ENCODE measurements around the gene DMRTA2.
A peak's percentile ranks its signal among the peaks of the same experiment; 100 is the strongest.

DMRTA2 gene

DNA sequence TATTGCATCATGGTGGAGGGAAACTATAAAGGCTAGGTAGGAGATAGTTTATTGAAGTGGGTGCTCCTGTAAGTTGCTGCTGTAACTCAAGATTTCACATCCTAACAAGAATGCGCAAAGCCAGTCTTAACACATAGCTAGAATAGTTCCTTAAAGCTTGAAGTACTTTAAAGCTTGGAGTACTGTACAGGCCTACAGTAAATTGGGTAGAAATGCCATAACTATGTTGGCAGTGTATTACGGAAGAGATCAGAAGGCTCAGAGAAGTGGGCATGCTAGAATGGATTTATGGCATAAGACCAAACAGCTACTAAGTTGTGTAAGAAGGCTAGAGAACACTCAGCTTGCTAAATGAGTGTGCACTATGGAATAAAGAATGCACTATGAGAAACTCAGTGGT lies 44.5 kb downstream of the DMRTA2 start:
- in situ Hi-C loops (cut with HindIII; ENCODE audit: low pct_ligation_motif_present, low sequenced_read_pairs), result no loop called here
- DNase-seq, result no peak
- TF ChIP-seq, protein P1, sequence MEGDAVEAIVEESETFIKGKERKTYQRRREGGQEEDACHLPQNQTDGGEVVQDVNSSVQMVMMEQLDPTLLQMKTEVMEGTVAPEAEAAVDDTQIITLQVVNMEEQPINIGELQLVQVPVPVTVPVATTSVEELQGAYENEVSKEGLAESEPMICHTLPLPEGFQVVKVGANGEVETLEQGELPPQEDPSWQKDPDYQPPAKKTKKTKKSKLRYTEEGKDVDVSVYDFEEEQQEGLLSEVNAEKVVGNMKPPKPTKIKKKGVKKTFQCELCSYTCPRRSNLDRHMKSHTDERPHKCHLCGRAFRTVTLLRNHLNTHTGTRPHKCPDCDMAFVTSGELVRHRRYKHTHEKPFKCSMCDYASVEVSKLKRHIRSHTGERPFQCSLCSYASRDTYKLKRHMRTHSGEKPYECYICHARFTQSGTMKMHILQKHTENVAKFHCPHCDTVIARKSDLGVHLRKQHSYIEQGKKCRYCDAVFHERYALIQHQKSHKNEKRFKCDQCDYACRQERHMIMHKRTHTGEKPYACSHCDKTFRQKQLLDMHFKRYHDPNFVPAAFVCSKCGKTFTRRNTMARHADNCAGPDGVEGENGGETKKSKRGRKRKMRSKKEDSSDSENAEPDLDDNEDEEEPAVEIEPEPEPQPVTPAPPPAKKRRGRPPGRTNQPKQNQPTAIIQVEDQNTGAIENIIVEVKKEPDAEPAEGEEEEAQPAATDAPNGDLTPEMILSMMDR (IDR thresholded peaks at IDR 0.05; ENCODE audit: low read depth, low read length, missing control alignments), result no peak

DNA sequence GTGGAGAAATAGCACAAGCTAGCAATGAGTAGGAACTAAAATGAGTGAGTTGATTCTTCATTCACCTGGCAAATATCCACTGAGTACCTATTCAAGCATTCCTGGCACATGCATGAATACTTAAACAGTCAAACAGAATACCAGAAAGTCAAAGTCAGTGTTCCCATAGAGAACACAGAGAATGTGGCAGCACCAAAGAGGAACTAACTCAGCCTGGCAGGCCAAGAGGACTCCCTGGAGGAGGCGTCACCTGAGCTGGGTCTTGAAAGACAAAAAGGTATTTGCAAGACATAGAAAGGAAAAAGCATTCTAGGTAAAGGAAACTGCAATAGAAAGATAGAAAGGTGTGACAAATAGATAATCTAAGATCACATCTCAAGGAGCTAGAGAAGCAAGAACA lies 49.7 kb downstream of the DMRTA2 start:
- Histone ChIP-seq H3K36me3 (replicated peaks) (no peaks in the 10 kb centered on the region), H3K27me3 (replicated peaks) (no peaks in the 10 kb centered on the region), H3K4me3 (ENCODE audit: low read depth, low read length) (no peak overlapping the region), H3K27ac (no peak overlapping the region)
- TF ChIP-seq, protein P1 (IDR thresholded peaks at IDR 0.05; ENCODE audit: low read depth, low read length, missing control alignments), result no peak
- in situ Hi-C loops (cut with HindIII; ENCODE audit: low pct_ligation_motif_present, low sequenced_read_pairs), result no loop called here
- DNase-seq, result no peak

More for the DNA sequence above, 44.5 kb downstream of the DMRTA2 start:
- no peak overlapping the region for H3K4me3 ChIP-seq (ENCODE audit: low read depth, low read length)
- no peaks in the 10 kb centered on the region for H3K36me3 ChIP-seq (replicated peaks)
- H3K27me3 ChIP-seq (replicated peaks), result no peaks in the 10 kb centered on the region
- no peak overlapping the region for H3K27ac ChIP-seq

DNA sequence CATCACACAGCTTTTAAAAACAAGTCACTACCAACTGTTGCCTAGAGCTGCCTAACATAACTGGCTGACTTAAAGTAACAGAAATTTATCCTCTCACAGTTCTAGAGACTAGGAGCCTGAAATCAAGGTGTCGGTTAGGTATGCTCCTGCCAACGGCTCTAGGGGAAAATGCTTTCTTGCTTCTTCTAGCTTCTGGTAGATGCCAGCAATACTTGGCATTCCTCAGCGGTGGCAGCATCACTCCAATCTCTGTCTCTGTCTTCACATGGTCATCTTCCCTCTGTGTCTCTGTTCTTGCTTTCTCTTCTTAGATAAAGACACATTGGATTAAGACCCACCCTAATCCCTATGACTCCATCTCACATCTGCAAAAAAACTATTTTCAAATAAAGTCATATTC lies 51.5 kb downstream of the DMRTA2 start:
- H3K4me3 ChIP-seq (ENCODE audit: low read depth, low read length), result no peak overlapping the region
- H3K36me3 ChIP-seq (replicated peaks), result no peaks in the 10 kb centered on the region
- no peaks in the 10 kb centered on the region for H3K27me3 ChIP-seq (replicated peaks)
- in situ Hi-C loops (cut with HindIII; ENCODE audit: low pct_ligation_motif_present, low sequenced_read_pairs), result no loop called here
- no peak overlapping the region for H3K27ac ChIP-seq
- DNase-seq, result no peak
- TF ChIP-seq, protein P1 (IDR thresholded peaks at IDR 0.05; ENCODE audit: low read depth, low read length, missing control alignments), result no peak

DNA sequence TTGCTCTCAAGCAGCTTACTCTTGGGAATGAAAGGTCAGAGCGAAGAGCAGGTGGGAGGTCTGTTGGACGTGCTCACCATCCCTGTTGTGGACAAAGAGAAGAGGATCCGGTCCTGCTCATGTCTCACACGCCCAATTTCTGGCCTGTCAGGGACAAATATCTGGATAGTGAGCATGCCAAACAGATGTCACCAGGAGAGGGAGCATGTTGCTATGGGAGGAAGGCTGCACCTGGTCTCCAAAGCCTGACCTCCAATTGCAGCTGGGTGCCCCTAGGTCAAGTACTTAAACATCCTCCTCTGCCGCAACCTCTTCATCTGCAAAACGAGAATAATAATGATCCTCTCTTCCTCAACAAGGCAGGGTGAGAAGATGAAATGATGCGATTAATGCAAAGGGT lies 53.4 kb downstream of the DMRTA2 start:
- no peak overlapping the region for H3K4me3 ChIP-seq (ENCODE audit: low read depth, low read length)
- in situ Hi-C loops (cut with HindIII; ENCODE audit: low pct_ligation_motif_present, low sequenced_read_pairs), result no loop called here
- DNase-seq, result no peak
- H3K36me3 ChIP-seq (replicated peaks), result no peaks in the 10 kb centered on the region
- no peaks in the 10 kb centered on the region for H3K27me3 ChIP-seq (replicated peaks)
- H3K27ac ChIP-seq, result no peak overlapping the region
- TF ChIP-seq, protein P1 (IDR thresholded peaks at IDR 0.05; ENCODE audit: low read depth, low read length, missing control alignments), result peak; percentile 31

DNA sequence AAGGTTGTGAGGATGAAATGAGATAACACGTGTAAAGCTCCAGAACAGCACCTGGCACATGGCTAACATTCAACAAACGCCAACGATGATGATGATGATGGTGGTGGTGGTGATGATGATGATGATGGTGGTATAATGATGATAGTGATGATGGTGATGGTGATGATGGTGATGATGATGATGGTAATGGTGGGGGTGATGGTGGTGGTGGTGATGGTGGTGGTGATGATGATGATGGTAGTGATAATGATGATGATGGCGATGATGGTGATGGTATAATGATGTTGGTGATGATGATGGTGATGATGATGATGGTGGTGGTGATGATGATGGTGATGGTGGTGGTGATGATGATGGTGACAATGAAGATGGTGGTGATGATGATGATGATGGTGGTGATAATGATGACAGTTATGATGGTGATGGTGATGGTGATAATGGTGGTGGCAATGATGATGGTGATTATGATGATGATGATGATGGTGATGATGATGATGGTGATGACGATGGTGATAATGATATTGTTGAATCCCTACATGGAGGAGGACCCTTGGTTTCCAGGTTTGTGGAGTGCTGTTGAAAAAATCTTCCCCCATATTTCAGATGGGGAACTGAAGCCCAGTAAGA lies 54.1 kb downstream of the DMRTA2 start:
- in situ Hi-C loops (cut with HindIII; ENCODE audit: low pct_ligation_motif_present, low sequenced_read_pairs), result no loop called here
- no peak overlapping the region for H3K27ac ChIP-seq
- no peak overlapping the region for H3K4me3 ChIP-seq (ENCODE audit: low read depth, low read length)
- H3K27me3 ChIP-seq (replicated peaks), result no peaks in the 10 kb centered on the region
- H3K36me3 ChIP-seq (replicated peaks), result no peaks in the 10 kb centered on the region
- no peak for DNase-seq
- TF ChIP-seq, protein P1 (IDR thresholded peaks at IDR 0.05; ENCODE audit: low read depth, low read length, missing control alignments), result no peak
